ENCODE data around the gene GRID2.

The GRID2 gene

DNA sequence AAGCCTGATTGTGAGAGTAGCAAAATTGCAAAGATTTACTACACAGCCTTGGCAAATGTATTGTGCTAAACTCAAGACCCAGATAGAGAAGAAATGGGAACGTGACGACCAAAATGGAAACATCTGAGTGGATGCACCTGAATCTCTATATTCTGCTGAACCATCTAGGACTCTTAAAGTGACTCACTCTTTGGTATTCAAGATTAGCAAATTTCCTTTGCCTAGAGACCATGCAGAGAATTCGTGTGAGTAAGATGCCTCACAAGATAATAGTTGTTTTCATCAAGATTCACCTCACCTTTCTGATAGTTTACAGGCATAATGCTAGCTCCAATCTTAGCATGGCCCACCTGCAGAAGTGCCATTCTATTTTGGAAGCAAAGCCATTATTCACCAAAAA lies 1510.4 kb downstream of the GRID2 start:
- ATAC-seq, result no peak
- TF ChIP-seq, protein P1, sequence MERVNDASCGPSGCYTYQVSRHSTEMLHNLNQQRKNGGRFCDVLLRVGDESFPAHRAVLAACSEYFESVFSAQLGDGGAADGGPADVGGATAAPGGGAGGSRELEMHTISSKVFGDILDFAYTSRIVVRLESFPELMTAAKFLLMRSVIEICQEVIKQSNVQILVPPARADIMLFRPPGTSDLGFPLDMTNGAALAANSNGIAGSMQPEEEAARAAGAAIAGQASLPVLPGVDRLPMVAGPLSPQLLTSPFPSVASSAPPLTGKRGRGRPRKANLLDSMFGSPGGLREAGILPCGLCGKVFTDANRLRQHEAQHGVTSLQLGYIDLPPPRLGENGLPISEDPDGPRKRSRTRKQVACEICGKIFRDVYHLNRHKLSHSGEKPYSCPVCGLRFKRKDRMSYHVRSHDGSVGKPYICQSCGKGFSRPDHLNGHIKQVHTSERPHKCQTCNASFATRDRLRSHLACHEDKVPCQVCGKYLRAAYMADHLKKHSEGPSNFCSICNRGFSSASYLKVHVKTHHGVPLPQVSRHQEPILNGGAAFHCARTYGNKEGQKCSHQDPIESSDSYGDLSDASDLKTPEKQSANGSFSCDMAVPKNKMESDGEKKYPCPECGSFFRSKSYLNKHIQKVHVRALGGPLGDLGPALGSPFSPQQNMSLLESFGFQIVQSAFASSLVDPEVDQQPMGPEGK (CRISPR knock-in tag; IDR thresholded peaks at IDR 0.05; ENCODE audit: borderline replicate concordance), result no peak
- no peak for TF ChIP-seq OSR1 (CRISPR knock-in tag; IDR thresholded peaks at IDR 0.05)
- TF ChIP-seq, protein P2, sequence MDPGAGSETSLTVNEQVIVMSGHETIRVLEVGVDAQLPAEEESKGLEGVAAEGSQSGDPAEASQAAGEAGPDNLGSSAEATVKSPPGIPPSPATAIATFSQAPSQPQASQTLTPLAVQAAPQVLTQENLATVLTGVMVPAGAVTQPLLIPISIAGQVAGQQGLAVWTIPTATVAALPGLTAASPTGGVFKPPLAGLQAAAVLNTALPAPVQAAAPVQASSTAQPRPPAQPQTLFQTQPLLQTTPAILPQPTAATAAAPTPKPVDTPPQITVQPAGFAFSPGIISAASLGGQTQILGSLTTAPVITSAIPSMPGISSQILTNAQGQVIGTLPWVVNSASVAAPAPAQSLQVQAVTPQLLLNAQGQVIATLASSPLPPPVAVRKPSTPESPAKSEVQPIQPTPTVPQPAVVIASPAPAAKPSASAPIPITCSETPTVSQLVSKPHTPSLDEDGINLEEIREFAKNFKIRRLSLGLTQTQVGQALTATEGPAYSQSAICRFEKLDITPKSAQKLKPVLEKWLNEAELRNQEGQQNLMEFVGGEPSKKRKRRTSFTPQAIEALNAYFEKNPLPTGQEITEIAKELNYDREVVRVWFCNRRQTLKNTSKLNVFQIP (CRISPR knock-in tag; IDR thresholded peaks at IDR 0.05; ENCODE audit: borderline replicate concordance, low read depth), result no peak
- TF ChIP-seq ARNTL (CRISPR knock-in tag; IDR thresholded peaks at IDR 0.05; ENCODE audit: borderline replicate concordance, low read depth), result no peak
- no peak for TF ChIP-seq ZNF8 (CRISPR knock-in tag; IDR thresholded peaks at IDR 0.05)
- TF ChIP-seq, protein P3, sequence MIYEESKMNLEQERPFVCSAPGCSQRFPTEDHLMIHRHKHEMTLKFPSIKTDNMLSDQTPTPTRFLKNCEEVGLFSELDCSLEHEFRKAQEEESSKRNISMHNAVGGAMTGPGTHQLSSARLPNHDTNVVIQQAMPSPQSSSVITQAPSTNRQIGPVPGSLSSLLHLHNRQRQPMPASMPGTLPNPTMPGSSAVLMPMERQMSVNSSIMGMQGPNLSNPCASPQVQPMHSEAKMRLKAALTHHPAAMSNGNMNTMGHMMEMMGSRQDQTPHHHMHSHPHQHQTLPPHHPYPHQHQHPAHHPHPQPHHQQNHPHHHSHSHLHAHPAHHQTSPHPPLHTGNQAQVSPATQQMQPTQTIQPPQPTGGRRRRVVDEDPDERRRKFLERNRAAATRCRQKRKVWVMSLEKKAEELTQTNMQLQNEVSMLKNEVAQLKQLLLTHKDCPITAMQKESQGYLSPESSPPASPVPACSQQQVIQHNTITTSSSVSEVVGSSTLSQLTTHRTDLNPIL (CRISPR knock-in tag; IDR thresholded peaks at IDR 0.05; ENCODE audit: low read depth), result no peak
- no peak for TF ChIP-seq CSDC2 (CRISPR knock-in tag; IDR thresholded peaks at IDR 0.05)
- TF ChIP-seq ESRRG (CRISPR knock-in tag; IDR thresholded peaks at IDR 0.05), result no peak
- TF ChIP-seq GLIS3 (CRISPR knock-in tag; IDR thresholded peaks at IDR 0.05), result no peak
- TF ChIP-seq RARB (CRISPR knock-in tag; IDR thresholded peaks at IDR 0.05), result no peak
- TF ChIP-seq, protein P4, sequence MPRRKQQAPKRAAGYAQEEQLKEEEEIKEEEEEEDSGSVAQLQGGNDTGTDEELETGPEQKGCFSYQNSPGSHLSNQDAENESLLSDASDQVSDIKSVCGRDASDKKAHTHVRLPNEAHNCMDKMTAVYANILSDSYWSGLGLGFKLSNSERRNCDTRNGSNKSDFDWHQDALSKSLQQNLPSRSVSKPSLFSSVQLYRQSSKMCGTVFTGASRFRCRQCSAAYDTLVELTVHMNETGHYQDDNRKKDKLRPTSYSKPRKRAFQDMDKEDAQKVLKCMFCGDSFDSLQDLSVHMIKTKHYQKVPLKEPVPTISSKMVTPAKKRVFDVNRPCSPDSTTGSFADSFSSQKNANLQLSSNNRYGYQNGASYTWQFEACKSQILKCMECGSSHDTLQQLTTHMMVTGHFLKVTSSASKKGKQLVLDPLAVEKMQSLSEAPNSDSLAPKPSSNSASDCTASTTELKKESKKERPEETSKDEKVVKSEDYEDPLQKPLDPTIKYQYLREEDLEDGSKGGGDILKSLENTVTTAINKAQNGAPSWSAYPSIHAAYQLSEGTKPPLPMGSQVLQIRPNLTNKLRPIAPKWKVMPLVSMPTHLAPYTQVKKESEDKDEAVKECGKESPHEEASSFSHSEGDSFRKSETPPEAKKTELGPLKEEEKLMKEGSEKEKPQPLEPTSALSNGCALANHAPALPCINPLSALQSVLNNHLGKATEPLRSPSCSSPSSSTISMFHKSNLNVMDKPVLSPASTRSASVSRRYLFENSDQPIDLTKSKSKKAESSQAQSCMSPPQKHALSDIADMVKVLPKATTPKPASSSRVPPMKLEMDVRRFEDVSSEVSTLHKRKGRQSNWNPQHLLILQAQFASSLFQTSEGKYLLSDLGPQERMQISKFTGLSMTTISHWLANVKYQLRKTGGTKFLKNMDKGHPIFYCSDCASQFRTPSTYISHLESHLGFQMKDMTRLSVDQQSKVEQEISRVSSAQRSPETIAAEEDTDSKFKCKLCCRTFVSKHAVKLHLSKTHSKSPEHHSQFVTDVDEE (CRISPR knock-in tag; IDR thresholded peaks at IDR 0.05), result no peak
- TF ChIP-seq TCF4 (CRISPR knock-in tag; IDR thresholded peaks at IDR 0.05; ENCODE audit: borderline replicate concordance), result no peak

DNA sequence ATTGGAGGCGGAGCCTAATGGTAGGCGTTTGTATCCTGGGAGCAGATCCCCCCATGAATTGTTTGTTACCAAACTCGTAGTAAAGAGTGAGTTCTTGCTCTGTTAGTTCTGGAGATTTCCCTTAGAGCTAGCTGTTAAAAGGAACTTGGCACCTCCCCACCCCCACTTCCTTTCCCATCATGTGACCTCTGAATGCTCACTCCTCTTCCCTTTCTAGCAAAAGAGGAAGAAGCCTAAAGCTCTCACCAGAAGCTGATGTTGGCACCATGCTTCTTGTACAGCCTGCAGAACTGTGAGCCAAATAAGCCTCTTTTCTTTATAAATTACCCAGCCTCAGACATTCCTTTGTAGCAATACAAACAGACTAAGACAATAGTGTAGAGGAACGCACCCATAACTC lies 1511.0 kb downstream of the GRID2 start:
- ATAC-seq, result no peak
- no peak for TF ChIP-seq ZNF8 (CRISPR knock-in tag; IDR thresholded peaks at IDR 0.05)
- no peak for TF ChIP-seq TCF4 (CRISPR knock-in tag; IDR thresholded peaks at IDR 0.05; ENCODE audit: borderline replicate concordance)
- no peak for TF ChIP-seq SNAI2 (CRISPR knock-in tag; IDR thresholded peaks at IDR 0.05)
- TF ChIP-seq, protein P3 (CRISPR knock-in tag; IDR thresholded peaks at IDR 0.05; ENCODE audit: low read depth), result no peak
- no peak for TF ChIP-seq ESRRG (CRISPR knock-in tag; IDR thresholded peaks at IDR 0.05)
- TF ChIP-seq, protein P1 (CRISPR knock-in tag; IDR thresholded peaks at IDR 0.05; ENCODE audit: borderline replicate concordance), result no peak
- TF ChIP-seq GLIS3 (CRISPR knock-in tag; IDR thresholded peaks at IDR 0.05), result no peak
- TF ChIP-seq ZNF70 (CRISPR knock-in tag; IDR thresholded peaks at IDR 0.05), result no peak
- TF ChIP-seq, protein P5, sequence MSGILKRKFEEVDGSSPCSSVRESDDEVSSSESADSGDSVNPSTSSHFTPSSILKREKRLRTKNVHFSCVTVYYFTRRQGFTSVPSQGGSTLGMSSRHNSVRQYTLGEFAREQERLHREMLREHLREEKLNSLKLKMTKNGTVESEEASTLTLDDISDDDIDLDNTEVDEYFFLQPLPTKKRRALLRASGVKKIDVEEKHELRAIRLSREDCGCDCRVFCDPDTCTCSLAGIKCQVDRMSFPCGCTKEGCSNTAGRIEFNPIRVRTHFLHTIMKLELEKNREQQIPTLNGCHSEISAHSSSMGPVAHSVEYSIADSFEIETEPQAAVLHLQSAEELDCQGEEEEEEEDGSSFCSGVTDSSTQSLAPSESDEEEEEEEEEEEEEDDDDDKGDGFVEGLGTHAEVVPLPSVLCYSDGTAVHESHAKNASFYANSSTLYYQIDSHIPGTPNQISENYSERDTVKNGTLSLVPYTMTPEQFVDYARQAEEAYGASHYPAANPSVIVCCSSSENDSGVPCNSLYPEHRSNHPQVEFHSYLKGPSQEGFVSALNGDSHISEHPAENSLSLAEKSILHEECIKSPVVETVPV (CRISPR knock-in tag; IDR thresholded peaks at IDR 0.05), result no peak

Data from SK-N-SH treated with all-trans-retinoic acid at 6 μM for 48 hours (cell line).